Fibroblast of the aortic adventitia (primary cell): Measurements from ENCODE around the gene NOS1. TPM values are rescaled to one million over a fixed set of nuclear protein-coding genes. Genes with fewer than 3 reads are reported as not detected.

Experiments
- DNase-seq: peaks from one replicate; pipeline ENCODE4 v3.0.0-alpha.2; 2010; ENCODE audit warnings: low read depth
- H3K4me3 ChIP-seq: 2 replicates; pipeline ENCODE4 v1.5.1; 2011; ENCODE audit warnings: low read depth, mild to moderate bottlenecking, control low read depth, low read length, moderate library complexity
- CTCF ChIP-seq: IDR thresholded peaks from 2 replicates; pipeline ENCODE4 v1.5.1; 2011; ENCODE audit warnings: mild to moderate bottlenecking, low read length, control low read depth, inconsistent platforms; ENCODE audit not compliant: insufficient read depth
- total RNA-seq: library from RNA; depleted of rRNA; stranded (reverse); fragments of >200 nt; gene quantifications from 2 replicates; pipeline ENCODE4 v1.2.3, GENCODE V29; 2012; ENCODE audit warnings: low replicate concordance

The NOS1 gene
- total RNA-seq, 1 donor: not detected

- DNase-seq: no peak
- no peak overlapping the region for H3K4me3 ChIP-seq
- no peak for TF ChIP-seq CTCF
These were observed 88.3 kb downstream of the NOS1 start for GRCh38 chr12:117273091-117273490.

GRCh38 chr12:117272690-117273089, 88.7 kb downstream of the NOS1 start:
- no peak overlapping the region for H3K4me3 ChIP-seq
- no peak for DNase-seq
- TF ChIP-seq CTCF: no peak

- DNase-seq: no peak
- no peak for TF ChIP-seq CTCF
- no peak overlapping the region for H3K4me3 ChIP-seq
These were observed 98.7 kb downstream of the NOS1 start for GRCh38 chr12:117262749-117263148.

GRCh38 chr12:117261247-117261646, 100.2 kb downstream of the NOS1 start:
- no peak for DNase-seq
- no peak for TF ChIP-seq CTCF
- no peak overlapping the region for H3K4me3 ChIP-seq

- DNase-seq: no peak
- no peak for TF ChIP-seq CTCF
- H3K4me3 ChIP-seq: no peak overlapping the region
These were observed 106.0 kb downstream of the NOS1 start for GRCh38 chr12:117255386-117255785.

GRCh38 chr12:117243488-117243887, 117.9 kb downstream of the NOS1 start:
- TF ChIP-seq CTCF: no peak
- H3K4me3 ChIP-seq: no peak overlapping the region

GRCh38 chr12:117241697-117242096, 119.7 kb downstream of the NOS1 start:
- no peak for TF ChIP-seq CTCF
- H3K4me3 ChIP-seq: no peak overlapping the region
- no peak for DNase-seq

More at GRCh38 chr12:117243488-117243887, 117.9 kb downstream of the NOS1 start:
- no peak for DNase-seq
